ENCODE data around the gene EMC7. TPM values are rescaled to one million over a fixed set of nuclear protein-coding genes. Genes with fewer than 3 reads are reported as not detected.

EMC7 gene
- total RNA-seq, 1 donor from 2014 or later, result 37.4 TPM

- H3K4me3 ChIP-seq (ENCODE audit: low read depth, low read length), result no peak overlapping the region
- no peak for DNase-seq (ENCODE audit: low read depth)
- TF ChIP-seq, protein P1, sequence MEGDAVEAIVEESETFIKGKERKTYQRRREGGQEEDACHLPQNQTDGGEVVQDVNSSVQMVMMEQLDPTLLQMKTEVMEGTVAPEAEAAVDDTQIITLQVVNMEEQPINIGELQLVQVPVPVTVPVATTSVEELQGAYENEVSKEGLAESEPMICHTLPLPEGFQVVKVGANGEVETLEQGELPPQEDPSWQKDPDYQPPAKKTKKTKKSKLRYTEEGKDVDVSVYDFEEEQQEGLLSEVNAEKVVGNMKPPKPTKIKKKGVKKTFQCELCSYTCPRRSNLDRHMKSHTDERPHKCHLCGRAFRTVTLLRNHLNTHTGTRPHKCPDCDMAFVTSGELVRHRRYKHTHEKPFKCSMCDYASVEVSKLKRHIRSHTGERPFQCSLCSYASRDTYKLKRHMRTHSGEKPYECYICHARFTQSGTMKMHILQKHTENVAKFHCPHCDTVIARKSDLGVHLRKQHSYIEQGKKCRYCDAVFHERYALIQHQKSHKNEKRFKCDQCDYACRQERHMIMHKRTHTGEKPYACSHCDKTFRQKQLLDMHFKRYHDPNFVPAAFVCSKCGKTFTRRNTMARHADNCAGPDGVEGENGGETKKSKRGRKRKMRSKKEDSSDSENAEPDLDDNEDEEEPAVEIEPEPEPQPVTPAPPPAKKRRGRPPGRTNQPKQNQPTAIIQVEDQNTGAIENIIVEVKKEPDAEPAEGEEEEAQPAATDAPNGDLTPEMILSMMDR (conservative IDR thresholded peaks at IDR 0.05; ENCODE audit: low read depth, low read length), result no peak
These were observed 1.7 kb downstream of the EMC7 start for GRCh38 chr15:34099914-34100313.

- TF ChIP-seq, protein P1 (conservative IDR thresholded peaks at IDR 0.05; ENCODE audit: low read depth, low read length), result no peak
- no peak overlapping the region for H3K4me3 ChIP-seq (ENCODE audit: low read depth, low read length)
- DNase-seq (ENCODE audit: low read depth), result no peak
These were observed 15.9 kb downstream of the EMC7 start for GRCh38 chr15:34085746-34086145.

DNA sequence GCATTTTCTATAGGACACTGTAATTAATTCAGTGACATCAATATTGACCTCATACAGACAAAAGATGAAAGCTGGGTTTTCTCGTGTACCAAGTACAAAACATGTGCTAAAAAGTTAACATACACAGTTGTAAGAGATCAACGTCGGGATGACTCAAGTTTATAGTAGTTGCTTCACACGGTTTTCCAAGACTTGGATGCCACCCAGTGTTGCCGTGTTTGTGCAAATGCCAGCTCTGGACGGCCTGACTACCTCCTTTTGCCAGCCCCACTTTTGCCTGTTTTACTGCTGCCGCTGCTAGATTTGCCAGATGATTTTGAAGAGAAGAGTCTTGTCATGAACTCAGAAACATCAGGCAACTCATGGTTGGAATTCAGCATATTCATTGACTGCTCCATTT, 17.6 kb downstream of the EMC7 start:
- no peak overlapping the region for H3K4me3 ChIP-seq (ENCODE audit: low read depth, low read length)
- no peak for DNase-seq (ENCODE audit: low read depth)
- TF ChIP-seq, protein P1 (conservative IDR thresholded peaks at IDR 0.05; ENCODE audit: low read depth, low read length), result no peak

GRCh38 chr15:34079904-34080303, 21.8 kb downstream of the EMC7 start:
- DNase-seq (ENCODE audit: low read depth), result no peak
- TF ChIP-seq, protein P1 (conservative IDR thresholded peaks at IDR 0.05; ENCODE audit: low read depth, low read length), result no peak
- H3K4me3 ChIP-seq (ENCODE audit: low read depth, low read length), result no peak overlapping the region

DNA sequence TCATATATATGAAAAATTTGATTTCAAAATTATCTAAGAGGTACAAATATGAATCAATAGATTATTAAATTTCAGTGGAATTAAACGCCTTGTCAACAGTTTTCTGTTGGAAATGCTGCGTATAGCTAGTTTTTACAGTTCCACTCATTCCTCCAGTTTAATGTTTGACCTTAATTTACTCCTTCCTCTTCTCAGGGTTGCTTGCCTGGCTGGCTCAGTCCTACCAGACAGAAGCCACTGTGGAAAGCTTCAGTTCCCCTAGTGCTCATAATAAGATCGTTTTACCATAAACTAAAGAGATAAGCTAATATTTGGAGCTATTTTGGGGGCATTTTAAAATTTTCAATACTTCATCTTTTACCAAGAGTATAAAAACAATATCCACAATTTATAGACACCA, 22.8 kb downstream of the EMC7 start:
- no peak overlapping the region for H3K4me3 ChIP-seq (ENCODE audit: low read depth, low read length)
- TF ChIP-seq, protein P1 (conservative IDR thresholded peaks at IDR 0.05; ENCODE audit: low read depth, low read length), result no peak
- DNase-seq (ENCODE audit: low read depth), result no peak

- DNase-seq (ENCODE audit: low read depth), result no peak
- no peak overlapping the region for H3K4me3 ChIP-seq (ENCODE audit: low read depth, low read length)
- TF ChIP-seq, protein P1 (conservative IDR thresholded peaks at IDR 0.05; ENCODE audit: low read depth, low read length), result no peak
These were observed 24.9 kb downstream of the EMC7 start for GRCh38 chr15:34076785-34077184.

GRCh38 chr15:34070003-34070402, 31.7 kb downstream of the EMC7 start:
- no peak for DNase-seq (ENCODE audit: low read depth)
- H3K4me3 ChIP-seq (ENCODE audit: low read depth, low read length), result no peak overlapping the region
- TF ChIP-seq, protein P1 (conservative IDR thresholded peaks at IDR 0.05; ENCODE audit: low read depth, low read length), result no peak

Measured in epithelial cell of proximal tubule (primary cell).